GM18519 (cell line): ENCODE results near the gene EVA1A.

Experiments used
- ATAC-seq: cut with Tn5 transposase; IDR thresholded peaks from one replicate; pipeline ENCODE4 v1.9.1; 2021; ENCODE audit warnings: mild to moderate bottlenecking, moderate library complexity; ENCODE audit not compliant: unreplicated experiment, low FRiP score

Gene EVA1A

GRCh38 chr2:75560768-75561565, at the start of gene EVA1A:
EVA1A (minus strand) TSS chr2:75560939; CDS start chr2:75518140, 42,799 bp downstream.
- no peak for ATAC-seq

DNA sequence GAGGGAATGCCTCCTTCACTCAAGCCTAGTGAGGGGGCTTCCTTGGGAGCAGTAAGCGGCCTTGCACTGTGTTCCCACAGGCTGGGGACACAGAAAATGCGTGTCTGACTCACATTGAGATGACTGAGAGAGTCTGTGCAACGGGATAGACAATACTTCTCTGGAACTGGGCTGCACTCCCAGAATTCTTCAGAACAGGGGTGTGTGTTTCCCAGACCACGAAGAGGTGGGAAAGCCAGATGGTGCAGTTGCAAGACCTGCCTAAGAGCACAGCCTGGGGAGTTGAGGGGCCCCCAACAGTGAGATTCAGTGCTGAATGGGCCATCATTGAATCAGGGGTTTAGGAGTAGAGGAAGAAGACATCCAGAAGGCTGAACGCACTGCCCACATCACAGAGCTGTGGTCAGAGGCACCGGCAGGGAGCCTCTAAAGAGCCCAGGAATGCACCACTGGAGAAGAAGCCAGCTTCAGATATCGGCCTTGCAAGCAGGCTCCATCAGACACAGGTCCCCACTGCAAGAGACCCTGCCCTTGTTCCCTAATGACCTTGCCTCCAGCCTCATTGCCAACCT, 49.3 kb upstream of the EVA1A start:
- no peak for ATAC-seq

DNA sequence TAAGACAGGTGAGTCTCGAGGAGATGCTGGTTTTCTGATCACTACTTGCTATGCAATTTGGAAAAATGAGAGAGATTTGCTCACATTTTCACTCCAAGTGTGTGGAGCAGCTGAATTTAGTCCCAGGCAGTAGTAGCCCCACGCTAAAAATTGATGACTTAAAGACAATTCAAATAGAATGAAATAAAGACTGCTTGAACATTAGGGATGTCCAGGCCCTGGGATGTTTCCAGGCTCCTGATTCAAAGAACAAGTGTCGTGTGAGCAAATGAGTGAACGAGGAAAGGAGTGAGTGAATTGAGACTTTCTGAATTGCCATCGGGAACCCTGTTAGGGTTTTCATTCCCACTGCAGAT, 48.6 kb upstream of the EVA1A start:
- ATAC-seq = no peak

DNA sequence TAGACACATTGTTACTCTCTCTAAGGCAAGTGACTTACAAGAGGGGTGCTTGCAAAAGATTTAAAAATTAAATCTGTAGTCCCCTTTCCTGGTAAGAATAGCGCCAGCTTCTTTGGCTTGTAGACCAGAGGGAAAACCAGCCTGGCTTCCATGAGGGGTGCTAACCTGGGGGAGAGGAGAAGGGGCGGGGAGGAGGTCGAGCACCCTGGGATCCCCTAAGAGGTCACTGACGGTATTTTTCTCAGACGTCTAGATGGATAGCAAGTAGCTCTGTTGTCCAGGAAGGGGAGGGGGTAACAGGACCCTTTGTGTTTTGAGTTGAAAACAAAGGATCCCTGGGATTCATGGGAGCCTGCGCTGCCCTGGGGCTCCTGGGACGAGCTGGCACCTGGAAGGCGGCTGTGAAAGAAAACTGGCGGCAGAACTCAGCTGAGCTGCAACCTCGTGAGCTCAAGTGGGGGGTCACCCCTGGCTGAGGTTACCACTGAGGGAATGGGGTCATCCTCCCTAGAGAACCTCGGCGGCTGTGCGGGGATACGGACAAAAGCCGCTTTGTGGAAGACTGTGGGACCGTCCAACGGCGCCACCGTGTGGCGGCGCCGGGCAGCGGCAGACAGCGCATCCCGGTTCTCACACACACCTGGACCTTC, 48.1 kb upstream of the EVA1A start:
- ATAC-seq = peak; percentile 62

- ATAC-seq = no peak
Observed at GRCh38 chr2:75607988-75608683, 47.4 kb upstream of the EVA1A start.

- no peak for ATAC-seq
Observed at GRCh38 chr2:75607400-75607798, 46.7 kb upstream of the EVA1A start.

GRCh38 chr2:75606761-75607399, 46.1 kb upstream of the EVA1A start:
- no peak for ATAC-seq

DNA sequence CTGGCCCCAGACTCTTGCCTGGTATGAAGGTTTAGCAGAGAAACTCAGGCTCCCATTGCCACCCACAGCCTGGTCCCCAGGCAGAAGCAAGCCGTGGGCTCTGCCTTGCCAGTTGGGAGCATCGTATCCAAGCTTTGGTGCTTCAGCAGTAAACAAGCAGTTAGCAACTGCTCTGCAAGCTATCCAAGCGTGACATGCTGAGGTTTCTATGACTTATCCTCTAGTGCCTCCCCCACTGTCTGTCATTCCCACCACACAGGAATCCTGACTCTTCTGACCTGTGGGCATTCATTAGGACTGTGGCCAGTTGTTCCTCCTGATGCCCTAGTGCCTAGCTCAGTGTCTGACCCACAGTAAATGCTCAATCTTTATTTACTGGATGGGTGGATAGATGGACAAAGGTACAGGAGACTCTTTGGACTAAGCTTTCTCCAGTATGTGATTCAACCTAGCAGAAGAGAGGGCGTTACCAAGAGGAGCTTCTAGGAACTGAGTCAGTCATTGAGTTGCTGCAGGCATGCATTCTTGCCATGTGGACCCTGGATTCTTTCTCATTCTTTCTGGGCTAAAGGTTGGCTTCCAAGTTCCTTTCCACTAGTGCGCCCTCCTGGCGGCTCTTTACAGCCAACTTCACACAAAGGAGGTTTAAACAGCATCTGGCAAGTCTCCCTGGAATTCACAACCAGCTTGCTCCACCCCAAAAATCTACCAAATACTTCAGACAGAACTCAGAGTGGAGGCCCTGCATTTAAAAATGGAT, 45.2 kb upstream of the EVA1A start:
- no peak for ATAC-seq

DNA sequence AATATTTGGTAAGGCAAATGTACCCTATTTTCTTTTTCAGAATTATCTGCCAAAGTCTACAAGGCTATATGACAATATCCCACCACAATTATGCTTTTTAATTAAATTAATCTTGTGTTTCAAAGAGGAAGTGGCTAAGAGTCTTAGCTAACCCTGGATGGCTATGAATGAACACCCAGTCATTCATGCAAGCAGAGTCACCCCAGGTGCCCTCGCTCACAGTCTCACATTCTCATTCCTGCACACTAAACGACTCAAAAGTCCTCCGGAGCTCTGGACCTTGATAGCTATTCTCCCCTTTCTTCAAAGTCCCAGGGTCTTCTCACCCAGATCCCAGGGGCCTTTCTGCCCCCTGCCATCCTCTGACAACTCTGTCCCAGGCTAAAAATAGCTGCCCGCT, 43.7 kb upstream of the EVA1A start:
- no peak for ATAC-seq

GRCh38 chr2:75603477-75603876, 42.7 kb upstream of the EVA1A start:
- no peak for ATAC-seq

- no peak for ATAC-seq
Observed at GRCh38 chr2:75602724-75603342, 42.1 kb upstream of the EVA1A start.

GRCh38 chr2:75600461-75601011, 39.8 kb upstream of the EVA1A start:
- ATAC-seq = no peak

GRCh38 chr2:75598589-75599155, 37.9 kb upstream of the EVA1A start:
- no peak for ATAC-seq

GRCh38 chr2:75597949-75598348, 37.2 kb upstream of the EVA1A start:
- ATAC-seq = no peak

- no peak for ATAC-seq
Observed at GRCh38 chr2:75596784-75597183, 36.0 kb upstream of the EVA1A start.

DNA sequence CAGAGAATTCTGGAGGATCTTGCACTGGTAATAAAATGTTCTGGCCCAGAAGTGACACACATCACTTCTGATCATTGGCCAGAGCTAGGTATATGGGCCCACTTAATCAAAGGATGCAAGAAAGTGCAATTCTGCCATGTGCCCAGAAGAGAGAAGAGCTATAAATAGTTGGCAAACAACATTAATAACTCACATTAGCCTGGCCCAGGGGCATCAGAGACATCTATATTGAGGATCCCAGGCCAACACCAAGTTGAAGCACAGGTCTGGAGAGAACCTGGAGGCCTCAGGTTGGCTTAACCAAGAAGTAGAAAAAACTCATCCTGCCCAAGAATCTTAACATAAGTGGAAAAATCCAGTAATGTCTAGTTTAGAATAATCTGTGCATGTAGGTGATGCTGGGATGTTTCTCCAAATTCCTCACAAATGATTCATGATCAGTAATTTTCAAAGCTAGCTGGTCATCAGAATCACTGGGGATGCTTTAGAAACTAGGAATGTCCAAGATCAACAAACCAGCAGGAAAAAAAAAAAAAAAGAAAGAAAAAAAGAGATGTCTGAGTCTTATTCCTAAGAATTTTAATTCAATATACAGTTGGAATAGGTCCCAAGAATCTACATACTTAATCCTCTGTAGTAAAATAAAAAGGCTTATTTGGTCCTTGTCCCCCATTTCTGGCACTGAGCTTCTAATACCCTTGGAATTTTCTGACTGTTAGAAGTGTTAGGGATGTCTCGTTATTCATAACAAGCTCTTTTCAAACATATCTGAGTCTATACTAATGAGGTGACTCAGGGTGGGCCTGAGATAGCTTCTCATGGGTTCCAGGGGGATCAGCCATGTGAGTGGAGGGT, 35.0 kb upstream of the EVA1A start:
- no peak for ATAC-seq

GRCh38 chr2:75594596-75594995, 33.9 kb upstream of the EVA1A start:
- ATAC-seq = no peak

DNA sequence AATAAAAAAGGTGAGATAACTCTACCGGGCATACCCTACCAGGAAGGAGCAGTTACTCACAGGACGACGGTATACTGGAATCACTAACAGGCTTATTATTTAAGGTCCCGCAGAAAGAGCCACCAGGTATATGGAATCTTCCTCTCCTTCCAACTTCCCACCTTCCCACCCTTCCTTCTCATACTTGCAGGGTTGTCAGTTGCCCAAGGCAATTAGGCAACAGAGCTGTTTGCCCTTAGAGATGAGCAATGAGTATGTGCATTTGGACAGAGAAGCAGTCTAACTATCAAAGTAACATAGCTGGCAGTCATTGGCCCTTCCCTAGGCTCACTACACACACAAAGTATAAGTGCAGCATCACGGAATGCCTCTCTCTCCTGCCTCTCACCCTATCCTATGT, 32.1 kb upstream of the EVA1A start:
- ATAC-seq = no peak
